SH-SY5Y (cell line): ENCODE results near the gene MTR.

Experiments
- GATA2 ChIP-seq: IDR thresholded peaks from 2 replicates; pipeline ENCODE4 v1.6.1; 2011; ENCODE audit warnings: mild to moderate bottlenecking, low read depth, low read length
- GATA3 ChIP-seq: IDR thresholded peaks from 2 replicates; pipeline ENCODE4 v1.6.1; 2011; ENCODE audit warnings: low read depth, mild to moderate bottlenecking, low read length, moderate library complexity

DNA sequence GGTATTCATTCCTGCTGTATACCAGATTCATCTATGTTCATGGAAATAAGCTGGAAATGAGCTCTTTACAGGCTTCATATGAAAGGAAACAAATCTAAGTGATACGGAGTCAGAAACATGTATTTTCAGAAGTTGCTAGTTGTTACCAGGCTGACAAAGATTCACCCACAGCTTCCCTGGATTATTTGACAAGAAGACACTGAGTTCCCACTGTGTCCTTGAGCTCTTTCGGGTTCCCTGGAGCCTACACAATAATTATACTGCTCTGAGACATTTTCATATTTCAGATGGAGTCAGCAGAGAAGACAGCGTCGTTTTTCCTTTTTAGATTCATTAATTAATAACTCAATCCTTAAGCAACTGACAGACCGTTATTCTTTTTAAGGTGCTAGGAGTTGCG is 29.3 kb upstream of the MTR start:
- TF ChIP-seq GATA2 = no peak
- no peak for TF ChIP-seq GATA3
